NCI-H1417 (cell line): Measurements from ENCODE around the gene PRMT7.

Source experiments
- DNase-seq, 3 experiments: peaks; one replicate each; lab custom pipeline; 2025; lab: John Stamatoyannopoulos, UW

Gene PRMT7

DNA sequence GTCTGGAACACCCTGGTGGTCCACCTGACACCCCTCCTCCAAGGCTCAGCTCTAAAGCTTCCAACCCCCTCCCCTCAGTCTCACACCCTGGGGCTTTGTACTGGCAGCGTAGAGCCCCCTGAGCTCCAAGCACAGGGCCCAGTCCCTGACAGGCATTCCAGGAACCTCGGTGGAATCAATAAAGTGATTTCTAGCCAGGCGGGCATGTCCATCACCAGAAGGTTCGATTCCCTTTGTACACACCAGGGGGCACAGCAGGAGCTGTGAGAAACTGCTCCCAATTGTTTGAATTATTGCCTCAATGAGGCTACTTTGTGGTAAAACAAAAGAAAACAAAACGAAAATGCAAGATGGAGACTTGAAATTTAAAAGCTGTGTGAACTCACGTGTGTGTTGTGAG is 85.7 kb downstream of the PRMT7 start:
- peak; percentile 13 to 71 (median 34) for DNase-seq

DNA sequence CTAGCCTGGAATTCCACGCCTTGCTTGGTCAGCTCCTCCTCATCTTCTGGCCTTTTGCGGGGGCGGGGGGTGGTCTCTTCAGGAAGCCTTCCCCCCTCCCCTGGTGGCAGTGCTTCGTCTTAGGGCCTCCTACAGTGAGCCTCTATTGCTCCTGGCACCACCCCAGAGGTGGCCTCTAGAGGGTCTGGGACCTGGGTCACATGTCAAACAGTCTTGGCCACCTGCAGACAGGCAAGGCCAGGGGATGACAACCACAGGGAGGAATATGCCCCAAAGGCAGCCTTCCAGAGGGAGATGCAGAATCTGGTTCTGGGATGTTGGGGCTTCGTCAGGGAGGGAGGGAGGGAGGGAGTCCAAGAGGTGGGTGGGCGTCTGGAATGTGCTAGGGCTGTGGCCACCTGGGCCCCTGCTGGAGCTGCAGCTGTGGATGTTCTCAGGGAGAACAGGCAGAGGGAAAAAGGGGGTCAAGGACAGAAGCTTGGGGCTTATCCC is 86.9 kb downstream of the PRMT7 start:
- DNase-seq, result no peak

DNA sequence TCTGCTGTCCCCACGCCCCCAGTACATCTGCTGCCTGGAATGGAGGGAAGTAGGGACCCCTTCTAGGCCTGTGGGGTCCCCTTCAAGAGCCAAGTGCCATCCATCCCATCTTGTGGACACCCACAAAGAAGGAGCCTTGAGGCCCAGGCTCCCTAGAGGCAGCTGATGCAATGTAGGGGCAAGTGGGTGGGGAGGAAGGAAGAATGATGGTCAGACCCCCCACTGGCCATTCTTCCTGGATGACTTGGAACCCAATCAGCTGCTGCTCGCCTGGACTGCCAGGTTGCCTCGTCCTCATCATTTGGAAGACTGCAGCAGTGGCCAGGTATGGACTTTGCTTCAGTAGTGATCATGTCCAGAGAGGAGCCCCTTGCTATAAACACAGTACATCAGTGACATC is 88.6 kb downstream of the PRMT7 start:
- no peak for DNase-seq

DNA sequence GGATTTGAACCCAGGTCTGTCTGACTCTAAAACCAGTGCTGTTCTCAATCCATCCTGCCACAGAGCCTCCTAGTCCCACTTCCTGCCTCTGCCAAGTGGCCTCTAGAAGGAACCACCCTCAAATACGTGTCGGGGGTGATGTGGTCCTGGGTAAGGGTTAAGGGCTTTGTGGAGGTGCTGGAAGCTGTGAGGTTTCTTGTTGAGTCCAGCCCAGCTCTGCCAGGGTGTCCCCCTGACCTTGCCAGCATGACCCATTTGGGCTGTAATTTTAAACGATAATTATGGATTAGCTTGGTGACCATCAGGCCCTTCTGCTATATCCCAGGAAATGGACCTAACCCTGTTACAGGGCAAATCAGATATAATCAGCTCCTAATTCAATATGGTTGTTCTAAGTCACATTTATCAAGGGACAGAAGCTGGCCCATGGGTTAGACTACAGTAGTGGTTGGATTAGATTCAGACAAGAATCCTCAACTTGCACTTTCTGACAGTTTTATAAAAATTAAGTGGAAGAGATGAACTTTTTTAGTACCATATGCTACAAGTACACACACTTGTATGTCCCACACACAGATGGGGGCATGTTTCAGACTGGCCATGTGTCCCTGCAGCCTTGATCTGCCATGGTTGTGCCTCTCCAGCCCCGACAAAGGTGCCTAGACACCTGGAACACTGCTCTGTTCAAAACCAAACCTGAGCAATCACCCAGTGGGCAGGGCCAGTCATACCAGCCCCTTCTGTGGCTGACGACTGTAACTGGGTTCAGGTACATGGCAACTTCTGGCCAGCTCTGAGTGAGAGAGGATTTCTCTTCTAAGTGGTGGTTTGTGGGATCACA is 89.5 kb downstream of the PRMT7 start:
- no peak for DNase-seq

DNA sequence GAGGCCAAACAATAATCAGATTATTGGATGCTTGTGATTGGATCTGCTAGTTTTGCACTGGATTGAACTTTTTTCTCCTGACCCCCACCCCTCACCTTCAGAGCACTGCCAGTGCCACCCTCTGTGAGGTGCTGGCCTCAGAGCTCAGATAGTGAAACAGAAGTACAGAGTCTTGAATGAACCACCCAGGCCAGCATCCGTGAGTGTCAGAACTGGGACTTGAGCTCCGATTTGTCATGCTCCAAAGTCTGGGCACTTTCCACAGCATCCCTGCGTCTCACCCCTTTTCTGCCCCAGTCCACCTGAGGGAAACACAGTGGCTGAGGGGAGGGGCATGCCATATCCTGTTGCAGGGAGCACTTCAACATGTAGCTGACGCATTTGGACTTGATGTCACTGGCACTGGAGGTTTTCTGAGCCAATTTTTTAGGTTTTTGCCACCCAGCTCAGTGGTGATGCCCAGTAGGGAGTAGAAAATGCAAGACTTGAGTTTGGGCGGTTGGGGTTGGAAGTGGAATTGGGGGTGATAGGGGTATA is 90.2 kb downstream of the PRMT7 start:
- DNase-seq, result no peak

DNA sequence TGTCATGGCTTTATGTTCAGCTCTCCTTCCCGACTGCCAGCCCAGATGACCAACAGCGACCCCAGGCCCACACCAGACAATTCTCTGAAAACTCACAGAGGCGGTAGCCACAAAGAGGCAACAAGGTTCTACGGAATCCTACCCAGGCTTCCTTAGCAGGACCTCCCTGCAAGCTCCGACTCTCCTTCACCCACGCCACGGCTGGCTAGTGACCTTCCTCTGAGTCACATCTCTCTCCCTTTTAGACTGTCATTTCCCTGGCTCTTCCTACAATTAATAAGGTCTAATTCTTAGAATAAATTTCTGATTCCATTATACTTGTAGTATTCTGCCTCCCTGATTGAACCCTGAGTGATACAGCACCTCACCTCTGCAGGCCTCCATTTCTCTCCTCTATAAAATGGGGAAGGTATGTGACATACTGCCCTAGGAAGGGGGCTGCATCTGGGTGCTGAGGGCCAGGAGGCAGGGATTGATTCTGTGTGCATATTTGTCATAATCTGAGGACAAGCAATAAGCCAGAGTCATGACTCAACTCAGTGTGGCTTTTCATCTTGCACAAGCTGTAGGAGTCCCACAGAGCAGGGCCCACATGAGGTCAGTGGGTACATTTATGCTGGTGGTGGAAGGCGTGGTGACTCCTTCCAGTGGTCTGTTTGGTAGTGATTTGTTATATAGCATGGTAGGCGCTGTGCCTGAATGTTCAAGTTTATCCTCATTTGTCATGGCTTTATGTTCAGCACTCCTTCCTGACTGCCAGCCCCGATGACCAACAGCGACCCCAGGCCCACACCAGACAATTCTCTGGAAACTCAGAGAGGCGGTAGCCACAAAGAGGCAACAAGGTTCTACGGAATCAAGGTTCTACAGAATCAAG is 91.3 kb downstream of the PRMT7 start:
- no peak for DNase-seq

DNA sequence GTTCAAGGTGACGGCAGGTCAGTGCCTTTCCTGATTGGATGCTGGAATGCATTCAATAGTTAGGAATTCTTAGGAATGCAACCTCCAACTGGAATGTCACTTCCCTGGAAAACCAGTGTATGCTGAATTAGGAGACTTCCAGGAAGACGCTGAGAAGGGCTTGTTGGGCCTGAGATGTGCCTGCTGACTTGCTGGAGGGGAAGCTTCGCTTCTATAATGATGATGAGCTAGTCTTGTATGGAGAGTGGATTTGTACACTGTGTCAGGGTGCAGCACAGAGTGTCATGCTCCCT is 91.9 kb downstream of the PRMT7 start:
- no peak for DNase-seq

DNA sequence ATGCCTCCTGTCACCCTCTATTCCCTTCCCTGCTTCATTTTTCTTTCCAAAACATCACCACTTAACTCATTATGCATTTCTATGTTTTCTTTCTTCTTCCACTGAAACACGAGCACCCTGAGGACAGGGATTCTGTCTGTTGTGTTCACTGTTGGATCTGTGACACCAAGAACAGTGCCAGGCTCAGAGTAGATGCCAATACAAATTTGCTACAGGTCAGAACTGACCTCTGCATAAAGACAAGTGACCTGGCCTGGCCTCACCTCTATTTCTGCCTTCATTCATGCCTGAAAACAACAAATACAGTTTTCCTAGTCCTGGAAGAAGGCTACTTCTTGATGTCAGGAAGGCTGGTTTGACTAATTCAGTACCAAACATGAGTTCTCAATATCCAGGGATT is 92.4 kb downstream of the PRMT7 start:
- DNase-seq, result no peak

DNA sequence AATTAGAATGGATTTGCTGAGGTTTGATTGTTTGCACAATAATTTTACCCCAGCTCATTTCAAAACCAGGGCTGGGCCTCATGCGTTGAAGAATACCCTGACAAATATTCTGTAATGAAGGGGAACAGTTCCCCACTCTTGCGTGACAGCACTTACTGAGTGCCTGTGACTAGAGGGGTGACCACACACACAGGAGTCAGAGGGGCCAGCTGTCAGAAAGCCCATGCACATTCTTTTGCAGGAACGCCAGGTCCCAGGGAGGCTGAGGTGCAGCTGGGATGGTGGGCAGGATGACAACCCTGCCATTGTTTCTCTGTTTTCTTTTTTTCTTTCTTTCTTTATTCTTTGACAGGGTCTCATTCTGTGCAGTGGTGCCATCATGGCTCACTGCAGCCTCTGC is 92.9 kb downstream of the PRMT7 start:
- DNase-seq, result no peak

DNA sequence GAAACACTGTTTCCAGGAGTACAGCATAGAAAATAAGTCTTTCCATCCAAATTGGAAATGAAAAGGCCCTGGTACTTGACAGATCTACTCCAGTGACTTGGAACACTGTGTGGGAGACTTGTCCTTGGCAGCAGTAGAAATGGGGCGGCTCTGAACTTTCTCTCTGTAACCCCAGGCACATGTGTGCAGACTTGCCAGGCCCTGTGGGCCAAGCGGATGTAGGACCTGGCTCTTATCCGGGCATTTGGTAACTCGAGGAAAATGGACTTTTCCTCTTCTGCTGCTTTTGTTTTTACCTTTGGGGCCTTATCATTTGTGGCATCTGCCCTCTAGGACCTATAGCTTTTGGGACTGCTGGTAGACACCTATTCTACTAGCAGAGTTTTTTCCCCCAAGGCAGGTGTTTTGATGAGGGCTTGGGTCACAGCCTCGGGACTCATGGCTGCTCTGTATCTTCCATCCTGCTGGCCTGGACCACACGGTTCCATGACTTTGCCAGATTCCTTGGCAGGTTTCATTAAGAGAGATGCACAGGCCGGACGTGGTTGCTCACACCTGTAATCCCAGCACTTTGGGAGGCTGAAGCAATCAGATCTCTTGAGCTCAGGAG is 94.0 kb downstream of the PRMT7 start:
- DNase-seq, result no peak

DNA sequence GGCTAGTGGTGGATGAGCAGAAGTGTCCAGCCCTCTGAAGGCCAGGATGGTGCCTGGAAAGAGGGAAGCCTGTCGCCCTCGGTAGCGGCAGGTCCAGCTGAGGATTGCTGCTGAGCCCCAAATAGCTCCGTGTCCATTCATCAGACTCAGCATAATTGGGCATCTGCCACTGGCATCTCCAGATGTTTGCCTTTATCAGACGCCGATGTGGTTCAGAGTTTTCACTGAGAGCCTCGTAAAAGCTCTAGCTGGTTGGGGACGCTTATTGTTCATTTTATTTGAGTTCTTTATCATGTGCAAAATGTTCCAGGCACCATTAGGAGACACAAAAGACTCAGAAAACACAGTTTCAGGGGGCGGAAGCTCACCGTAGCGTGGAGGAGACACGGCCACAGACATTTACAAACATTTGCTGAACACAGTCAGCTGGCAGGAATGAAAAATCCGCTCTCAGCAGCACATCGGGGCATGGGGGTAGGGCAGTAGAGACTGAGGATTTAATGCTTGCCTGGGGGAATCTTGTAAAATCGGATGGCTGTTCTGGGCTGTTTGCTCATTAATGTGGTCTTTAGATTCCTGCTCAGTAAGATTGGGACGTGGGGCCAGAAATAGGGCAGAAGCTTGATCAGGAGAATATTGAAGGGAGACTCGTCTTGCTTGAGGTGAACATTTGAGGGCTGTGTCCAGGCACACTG is 95.8 kb downstream of the PRMT7 start:
- peak; percentile 50 to 83 (median 75) for DNase-seq
